ENCODE results near the gene KRTAP2-4. TPM values are rescaled to one million over a fixed set of nuclear protein-coding genes. Genes with fewer than 3 reads are reported as not detected.
A peak's percentile ranks its signal among the peaks of the same experiment; 100 is the strongest.
"Not testable (repeated sequence)": the region's sequence is repeated elsewhere in the genome, so short reads cannot be mapped to it uniquely, and the experiment has no call there.

KRTAP2-4 gene
- total RNA-seq, 1 donor: not detected

DNA sequence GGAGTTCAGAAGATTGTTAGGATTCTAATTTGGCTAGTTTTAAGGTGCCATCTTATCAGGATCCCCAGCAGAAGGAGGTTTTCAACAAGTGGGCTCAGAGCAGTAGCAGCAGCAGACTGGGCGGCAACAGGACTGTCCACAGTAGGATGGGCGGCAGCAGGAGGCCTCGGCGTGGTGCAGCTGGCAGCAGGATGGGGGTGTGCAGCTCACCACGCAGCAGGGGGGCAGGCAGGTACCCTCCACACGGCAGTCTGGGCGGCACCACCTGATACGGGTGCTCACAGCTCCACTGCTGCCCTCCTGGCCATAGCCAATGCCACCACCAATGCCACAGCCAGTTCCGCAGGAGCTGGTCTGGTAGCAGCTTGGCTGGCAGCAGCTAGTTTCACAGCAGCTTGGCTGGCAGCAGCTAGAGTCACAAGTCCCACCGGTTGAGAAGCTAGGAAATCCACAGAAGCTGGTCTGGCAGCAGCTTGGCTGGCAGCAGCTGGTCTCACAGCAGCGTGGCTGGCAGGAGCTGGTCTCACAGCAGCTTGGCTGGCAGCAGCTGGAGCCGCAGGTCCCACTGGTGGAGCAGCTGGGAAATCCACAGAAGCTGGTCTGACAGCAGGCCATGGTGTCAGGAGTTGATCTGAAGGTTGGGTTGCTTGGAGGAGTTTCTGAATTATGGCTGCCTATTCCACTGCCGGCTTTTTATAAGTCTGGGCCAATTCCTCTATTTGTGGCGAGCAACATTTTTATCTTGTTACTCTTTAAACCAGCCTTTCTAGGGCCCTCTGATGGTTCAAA is 24.7 kb downstream of the KRTAP2-4 start, which contains the start of gene KRTAP1-1:
Gene KRTAP1-1 (minus strand): TSS at position 668 of the 789 bp plus-strand sequence. CDS start 53 bp downstream, at position 615.
- not testable (repeated sequence) for DNase-seq (ENCODE audit: low read depth in 2 of 3, low spot score in 2 of 3)

DNA sequence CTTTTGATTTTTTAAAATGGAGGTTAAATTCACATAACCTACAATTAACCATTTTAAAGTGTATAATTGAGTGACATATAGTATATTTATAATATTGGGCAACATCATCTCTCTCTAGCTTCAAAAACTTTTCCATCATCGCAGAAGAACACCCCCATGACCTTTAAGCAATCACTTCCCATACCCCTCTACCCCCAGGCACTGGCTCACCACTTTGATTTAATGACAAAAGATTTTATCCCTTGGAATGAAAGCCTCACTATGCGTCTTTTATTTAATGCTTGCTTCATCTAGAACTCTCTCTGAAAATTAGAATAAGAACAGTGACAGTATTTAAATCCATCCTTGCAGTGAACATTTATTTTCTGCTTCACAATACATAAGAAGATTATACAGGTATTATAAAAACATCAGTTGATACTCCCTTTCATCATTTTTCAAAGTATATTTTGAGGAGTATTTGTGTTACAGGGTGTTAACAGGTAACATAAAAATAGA is 27.8 kb downstream of the KRTAP2-4 start:
- no peak for DNase-seq (ENCODE audit: low read depth in 2 of 3, low spot score in 2 of 3)

GRCh38 chr17:41034346-41034935 is 31.2 kb downstream of the KRTAP2-4 start, which contains the start of gene KRTAP1-3:
TSS of gene KRTAP1-3 (minus strand) at chr17:41034874. CDS start at chr17:41034821, 53 bp downstream.
- DNase-seq (ENCODE audit: low read depth in 2 of 3, low spot score in 2 of 3): not testable (repeated sequence)

DNA sequence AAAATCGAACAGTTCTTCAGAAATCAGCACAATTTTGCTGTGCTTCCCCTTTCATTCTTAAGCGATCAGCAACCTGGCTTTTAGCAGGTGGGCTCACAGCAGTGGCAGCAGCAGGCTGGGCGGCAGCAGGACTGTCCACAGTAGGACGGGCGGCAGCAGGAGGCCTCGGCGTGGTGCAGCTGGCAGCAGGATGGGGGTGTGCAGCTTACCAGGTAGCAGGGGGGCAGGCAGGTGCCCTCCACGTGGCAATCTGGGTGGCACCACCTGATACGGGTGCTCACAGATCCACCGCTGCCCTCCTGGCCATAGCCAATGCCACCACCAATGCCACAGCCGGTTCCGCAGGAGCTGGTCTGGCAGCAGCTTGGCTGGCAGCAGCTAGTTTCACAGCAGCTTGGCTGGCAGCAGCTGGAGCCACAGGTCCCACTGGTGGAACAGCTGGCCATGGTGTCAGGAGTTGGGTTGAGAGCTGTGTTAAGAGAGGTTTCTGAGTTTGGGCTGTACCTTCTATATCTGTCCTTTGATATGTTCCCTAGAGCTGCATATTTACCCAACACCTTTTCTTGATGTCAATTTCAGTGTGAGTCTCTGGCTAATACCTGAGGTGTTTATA is 35.9 kb downstream of the KRTAP2-4 start, which contains the start of gene KRTAP1-4:
Gene KRTAP1-4 (minus strand): TSS at position 563 of the 613 bp plus-strand sequence. CDS start 117 bp downstream, at position 446.
- no peak for DNase-seq (ENCODE audit: low read depth in 2 of 3, low spot score in 2 of 3)

- no peak for DNase-seq (ENCODE audit: low read depth in 2 of 3, low spot score in 2 of 3)
These were observed 38.8 kb downstream of the KRTAP2-4 start, which contains the start of gene KRTAP1-5 for GRCh38 chr17:41026715-41027471. TSS of gene KRTAP1-5 (minus strand) at chr17:41027208. CDS start at chr17:41027155, 53 bp downstream.

- no peak for DNase-seq (ENCODE audit: low read depth in 2 of 3, low spot score in 2 of 3)
These were observed 41.0 kb downstream of the KRTAP2-4 start for GRCh38 chr17:41024697-41025096.

GRCh38 chr17:41020336-41020735 is 45.3 kb downstream of the KRTAP2-4 start:
- DNase-seq (ENCODE audit: low read depth in 2 of 3, low spot score in 2 of 3): no peak

DNA sequence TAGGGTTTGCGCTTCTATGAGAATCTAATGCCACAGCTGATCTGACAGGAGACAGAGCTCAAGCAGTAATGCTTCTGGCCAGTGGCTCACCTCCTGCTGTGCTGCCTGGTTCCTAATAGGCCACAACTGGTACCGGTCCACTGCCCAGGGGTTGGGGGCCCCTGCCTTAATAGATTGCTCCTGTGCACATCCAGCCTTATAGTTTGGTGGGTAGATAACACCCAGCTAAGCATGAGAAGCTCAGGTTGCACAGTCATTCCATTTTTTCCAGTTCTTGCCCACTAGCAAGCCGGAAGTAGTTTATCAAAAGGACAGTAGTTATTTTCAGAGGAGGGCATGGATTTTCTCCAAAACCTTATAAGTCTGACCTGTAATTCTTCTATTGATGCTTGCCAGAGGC is 46.3 kb downstream of the KRTAP2-4 start:
- no peak for DNase-seq (ENCODE audit: low read depth in 2 of 3, low spot score in 2 of 3)

GRCh38 chr17:41018541-41018940 is 47.1 kb downstream of the KRTAP2-4 start:
- DNase-seq (ENCODE audit: low read depth in 2 of 3, low spot score in 2 of 3): peak in 2 of 3 donors; percentile 3 to 44

GRCh38 chr17:41016578-41017215 is 49.0 kb downstream of the KRTAP2-4 start:
- DNase-seq (ENCODE audit: low read depth in 2 of 3, low spot score in 2 of 3): no peak

DNA sequence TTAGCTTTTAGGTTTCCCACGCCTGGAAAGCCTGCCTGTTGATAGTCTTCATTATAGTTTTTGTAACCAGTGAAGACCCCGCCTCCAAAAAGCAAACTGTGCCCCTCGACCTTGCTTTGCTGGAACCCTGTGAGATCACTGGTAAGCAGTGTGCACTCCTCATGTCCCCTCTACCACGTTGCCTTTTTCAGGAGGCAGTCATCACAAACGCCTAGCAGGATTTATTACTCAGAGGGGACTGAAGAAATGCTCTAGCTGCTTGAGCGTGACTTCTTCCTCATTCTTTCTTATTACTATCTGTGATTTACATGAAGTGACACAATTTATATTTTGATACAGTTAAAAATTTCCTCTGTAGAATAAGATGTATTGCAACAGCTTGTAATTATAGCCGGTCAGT is 50.2 kb downstream of the KRTAP2-4 start:
- DNase-seq (ENCODE audit: low read depth in 2 of 3, low spot score in 2 of 3): no peak

Other genes with a start within 250 kb of the KRTAP2-4 start
- 3.8 TPM for gene KRT10, start 243.3 kb downstream of the KRTAP2-4 start, total RNA-seq
- gene KRT12, start 198.7 kb downstream of the KRTAP2-4 start, total RNA-seq: not detected
- not detected for gene KRT20, start 180.6 kb downstream of the KRTAP2-4 start, total RNA-seq
- under 0.01 TPM for gene KRT23, start 128.2 kb downstream of the KRTAP2-4 start, total RNA-seq
- under 0.01 TPM for gene KRT39, start 98.9 kb downstream of the KRTAP2-4 start, total RNA-seq
- not detected for gene KRT40, start 81.6 kb downstream of the KRTAP2-4 start, total RNA-seq
- not detected for gene KRTAP3-3, start 71.7 kb downstream of the KRTAP2-4 start, total RNA-seq
- gene KRTAP3-2, start 66.0 kb downstream of the KRTAP2-4 start, total RNA-seq: not detected
- not detected for gene KRTAP3-1, start 56.8 kb downstream of the KRTAP2-4 start, total RNA-seq
- not detected for gene KRTAP1-5, start 38.7 kb downstream of the KRTAP2-4 start, total RNA-seq
- not detected for gene KRTAP1-4, start 35.7 kb downstream of the KRTAP2-4 start, total RNA-seq
- not detected for gene KRTAP1-3, start 31.0 kb downstream of the KRTAP2-4 start, total RNA-seq
- gene KRTAP1-1, start 24.4 kb downstream of the KRTAP2-4 start, total RNA-seq: not detected
- gene KRTAP2-1, start 18.6 kb downstream of the KRTAP2-4 start, total RNA-seq: not detected
- not detected for gene KRTAP2-2, start 10.6 kb downstream of the KRTAP2-4 start, total RNA-seq
- not detected for gene KRTAP2-3, start 5.8 kb downstream of the KRTAP2-4 start, total RNA-seq
- gene KRTAP4-7, start 18.3 kb upstream of the KRTAP2-4 start, total RNA-seq: not detected
- gene KRTAP4-8, start 32.3 kb upstream of the KRTAP2-4 start, total RNA-seq: not detected
- gene KRTAP4-16, start 36.3 kb upstream of the KRTAP2-4 start, total RNA-seq: not detected
- gene KRTAP4-9, start 39.5 kb upstream of the KRTAP2-4 start, total RNA-seq: under 0.01 TPM
- gene KRTAP4-11, start 52.5 kb upstream of the KRTAP2-4 start, total RNA-seq: not detected
- gene KRTAP4-12, start 58.3 kb upstream of the KRTAP2-4 start, total RNA-seq: not detected
- not detected for gene KRTAP4-6, start 74.7 kb upstream of the KRTAP2-4 start, total RNA-seq
- not detected for gene KRTAP4-5, start 83.9 kb upstream of the KRTAP2-4 start, total RNA-seq
- gene KRTAP4-4, start 94.9 kb upstream of the KRTAP2-4 start, total RNA-seq: not detected
- gene KRTAP4-3, start 102.3 kb upstream of the KRTAP2-4 start, total RNA-seq: not detected
- gene KRTAP4-2, start 112.3 kb upstream of the KRTAP2-4 start, total RNA-seq: not detected
- gene KRTAP4-1, start 119.0 kb upstream of the KRTAP2-4 start, total RNA-seq: not detected
- not detected for gene KRTAP9-1, start 124.0 kb upstream of the KRTAP2-4 start, total RNA-seq
- gene KRTAP9-2, start 160.8 kb upstream of the KRTAP2-4 start, total RNA-seq: not detected
- not detected for gene KRTAP9-3, start 166.6 kb upstream of the KRTAP2-4 start, total RNA-seq
- not detected for gene KRTAP9-8, start 172.1 kb upstream of the KRTAP2-4 start, total RNA-seq
- not detected for gene KRTAP9-4, start 183.8 kb upstream of the KRTAP2-4 start, total RNA-seq
- gene KRTAP9-9, start 189.5 kb upstream of the KRTAP2-4 start, total RNA-seq: not detected
- gene KRTAP9-6, start 199.5 kb upstream of the KRTAP2-4 start, total RNA-seq: not detected
- gene KRTAP9-7, start 209.8 kb upstream of the KRTAP2-4 start, total RNA-seq: not detected
- gene KRTAP29-1, start 237.0 kb upstream of the KRTAP2-4 start, total RNA-seq: not detected
- gene KRTAP16-1, start 243.4 kb upstream of the KRTAP2-4 start, total RNA-seq: 0.27 TPM
- gene KRTAP17-1, start 249.8 kb upstream of the KRTAP2-4 start, total RNA-seq: not detected